Loucy (cell line): ENCODE measurements around the gene KCNMA1.

Source experiments
- H2AFZ ChIP-seq: fragments of 200-600 bp; sonication (generic); 2 replicates; pipeline ENCODE4 v1.6.0; 2016; ENCODE audit warnings: antibody characterized with exemption, mild to moderate bottlenecking, low read length, moderate library complexity
- H3F3A ChIP-seq: fragments of 200-600 bp; 2 replicates; pipeline ENCODE4 v1.6.0; 2016; ENCODE audit warnings: antibody characterized with exemption, low read depth, mild to moderate bottlenecking
- H3K27me3 ChIP-seq: fragments of 200-600 bp; sonication (generic); 2 replicates; pipeline ENCODE4 v1.6.1; 2014; ENCODE audit warnings: low read length, mild to moderate bottlenecking; ENCODE audit not compliant: insufficient read depth, poor library complexity, severe bottlenecking
- H3K36me3 ChIP-seq: fragments of 200-600 bp; sonication (generic); 2 replicates; pipeline ENCODE4 v1.6.1; 2016; ENCODE audit warnings: low read length; ENCODE audit not compliant: insufficient read depth
- H3K4me1 ChIP-seq: fragments of 200-600 bp; sonication (generic); 2 replicates; pipeline ENCODE4 v1.5.1; 2014; ENCODE audit warnings: low read length, mild to moderate bottlenecking; ENCODE audit not compliant: insufficient read depth, poor library complexity, severe bottlenecking
- H3K4me2 ChIP-seq: fragments of 200-600 bp; sonication (generic); 2 replicates; pipeline ENCODE4 v1.6.0; 2014; ENCODE audit warnings: antibody characterized with exemption, low read length, low read depth, mild to moderate bottlenecking; ENCODE audit not compliant: poor library complexity, severe bottlenecking
- H3K4me3 ChIP-seq: fragments of 200-600 bp; sonication (generic); 2 replicates; pipeline ENCODE4 v1.5.1; 2014; ENCODE audit warnings: low read length, mild to moderate bottlenecking, mixed read lengths; ENCODE audit not compliant: poor library complexity, severe bottlenecking
- H3K79me2 ChIP-seq: fragments of 200-600 bp; sonication (generic); 2 replicates; pipeline ENCODE4 v1.6.1; 2014; ENCODE audit warnings: low read length; ENCODE audit not compliant: insufficient read depth
- H3K9ac ChIP-seq: fragments of 200-600 bp; sonication (generic); 2 replicates; pipeline ENCODE4 v1.6.0; 2014; ENCODE audit warnings: mild to moderate bottlenecking, low read depth, low read length, moderate library complexity; ENCODE audit not compliant: poor library complexity, severe bottlenecking
- H3K9me2 ChIP-seq: fragments of 200-600 bp; sonication (generic); replicated peaks from 2 replicates; pipeline ENCODE4 v1.6.1; 2016; ENCODE audit warnings: low read depth, low read length, mixed read lengths
- H3K9me3 ChIP-seq: fragments of 200-600 bp; sonication (generic); 2 replicates; pipeline ENCODE4 v1.6.1; 2014; ENCODE audit warnings: mild to moderate bottlenecking, antibody characterized with exemption, low read length, low read depth; ENCODE audit not compliant: insufficient read depth
- H4K20me1 ChIP-seq: fragments of 200-600 bp; sonication (generic); 2 replicates; pipeline ENCODE4 v1.6.0; 2014; ENCODE audit warnings: antibody characterized with exemption, low read length, mild to moderate bottlenecking; ENCODE audit not compliant: insufficient read depth, poor library complexity, severe bottlenecking
- EZH2phosphoT487 ChIP-seq: fragments of 200-600 bp; IDR thresholded peaks from 2 replicates; pipeline ENCODE4 v1.6.1; 2018; ENCODE audit warnings: antibody characterized with exemption, mild to moderate bottlenecking, moderate library complexity, borderline replicate concordance
- TF ChIP-seq, protein P1 (sequence below): fragments of 200-600 bp; sonication (generic); conservative IDR thresholded peaks from 2 replicates; pipeline ENCODE4 v1.5.1; 2014; ENCODE audit warnings: mild to moderate bottlenecking, antibody characterized with exemption, low read length

The KCNMA1 gene

GRCh38 chr10:77214799-77215198 is 422.8 kb downstream of the KCNMA1 start:
- H2AFZ ChIP-seq, result no peak overlapping the region
- H3F3A ChIP-seq, result no peaks in the 10 kb centered on the region
- no peaks in the 10 kb centered on the region for H3K36me3 ChIP-seq
- H3K9me3 ChIP-seq, result no peaks in the 10 kb centered on the region
- TF ChIP-seq EZH2phosphoT487, result no peak
- TF ChIP-seq, protein P1, sequence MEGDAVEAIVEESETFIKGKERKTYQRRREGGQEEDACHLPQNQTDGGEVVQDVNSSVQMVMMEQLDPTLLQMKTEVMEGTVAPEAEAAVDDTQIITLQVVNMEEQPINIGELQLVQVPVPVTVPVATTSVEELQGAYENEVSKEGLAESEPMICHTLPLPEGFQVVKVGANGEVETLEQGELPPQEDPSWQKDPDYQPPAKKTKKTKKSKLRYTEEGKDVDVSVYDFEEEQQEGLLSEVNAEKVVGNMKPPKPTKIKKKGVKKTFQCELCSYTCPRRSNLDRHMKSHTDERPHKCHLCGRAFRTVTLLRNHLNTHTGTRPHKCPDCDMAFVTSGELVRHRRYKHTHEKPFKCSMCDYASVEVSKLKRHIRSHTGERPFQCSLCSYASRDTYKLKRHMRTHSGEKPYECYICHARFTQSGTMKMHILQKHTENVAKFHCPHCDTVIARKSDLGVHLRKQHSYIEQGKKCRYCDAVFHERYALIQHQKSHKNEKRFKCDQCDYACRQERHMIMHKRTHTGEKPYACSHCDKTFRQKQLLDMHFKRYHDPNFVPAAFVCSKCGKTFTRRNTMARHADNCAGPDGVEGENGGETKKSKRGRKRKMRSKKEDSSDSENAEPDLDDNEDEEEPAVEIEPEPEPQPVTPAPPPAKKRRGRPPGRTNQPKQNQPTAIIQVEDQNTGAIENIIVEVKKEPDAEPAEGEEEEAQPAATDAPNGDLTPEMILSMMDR, result no peak
- H4K20me1 ChIP-seq, result no peaks in the 10 kb centered on the region
- no peaks in the 10 kb centered on the region for H3K9me2 ChIP-seq
- no peaks in the 10 kb centered on the region for H3K79me2 ChIP-seq
- H3K4me2 ChIP-seq, result no peak overlapping the region
- peaks cover 12% of the 10 kb centered on the region for H3K4me1 ChIP-seq
- no peak overlapping the region for H3K9ac ChIP-seq
- H3K27me3 ChIP-seq, result no peaks in the 10 kb centered on the region
- H3K4me3 ChIP-seq, result no peak overlapping the region

GRCh38 chr10:77212632-77213031 is 425.0 kb downstream of the KCNMA1 start:
- Histone ChIP-seq H3K79me2 (no peaks in the 10 kb centered on the region), H3K9ac (no peak overlapping the region), H3K27me3 (no peaks in the 10 kb centered on the region), H4K20me1 (no peaks in the 10 kb centered on the region), H3K4me3 (no peak overlapping the region), H3K4me1 (peaks cover 12% of the 10 kb centered on the region), H3K36me3 (no peaks in the 10 kb centered on the region), H2AFZ (no peak overlapping the region), H3K9me3 (no peaks in the 10 kb centered on the region), H3K4me2 (no peak overlapping the region), H3K9me2 (no peaks in the 10 kb centered on the region), H3F3A (no peaks in the 10 kb centered on the region)
- TF ChIP-seq, protein P1, result no peak
- no peak for TF ChIP-seq EZH2phosphoT487

- Histone ChIP-seq H3K79me2 (no peaks in the 10 kb centered on the region), H3K4me1 (peaks cover 12% of the 10 kb centered on the region), H2AFZ (no peak overlapping the region), H3K36me3 (no peaks in the 10 kb centered on the region), H3K4me2 (no peak overlapping the region), H3K9ac (no peak overlapping the region), H4K20me1 (no peaks in the 10 kb centered on the region), H3K27me3 (no peaks in the 10 kb centered on the region), H3K9me3 (no peaks in the 10 kb centered on the region), H3K9me2 (no peaks in the 10 kb centered on the region), H3K4me3 (no peak overlapping the region), H3F3A (no peaks in the 10 kb centered on the region)
- TF ChIP-seq, protein P1, result no peak
- TF ChIP-seq EZH2phosphoT487, result no peak
Measured at GRCh38 chr10:77210645-77211044, 427.0 kb downstream of the KCNMA1 start.
